ENCODE measurements around the gene GDF9.

The GDF9 gene

GRCh38 chr5:132834057-132834456 is 32.2 kb downstream of the GDF9 start:
- no peak for DNase-seq

GRCh38 chr5:132832612-132833011 is 33.7 kb downstream of the GDF9 start:
- no peak for DNase-seq

GRCh38 chr5:132831095-132831860 is 35.0 kb downstream of the GDF9 start:
- DNase-seq: no peak

DNA sequence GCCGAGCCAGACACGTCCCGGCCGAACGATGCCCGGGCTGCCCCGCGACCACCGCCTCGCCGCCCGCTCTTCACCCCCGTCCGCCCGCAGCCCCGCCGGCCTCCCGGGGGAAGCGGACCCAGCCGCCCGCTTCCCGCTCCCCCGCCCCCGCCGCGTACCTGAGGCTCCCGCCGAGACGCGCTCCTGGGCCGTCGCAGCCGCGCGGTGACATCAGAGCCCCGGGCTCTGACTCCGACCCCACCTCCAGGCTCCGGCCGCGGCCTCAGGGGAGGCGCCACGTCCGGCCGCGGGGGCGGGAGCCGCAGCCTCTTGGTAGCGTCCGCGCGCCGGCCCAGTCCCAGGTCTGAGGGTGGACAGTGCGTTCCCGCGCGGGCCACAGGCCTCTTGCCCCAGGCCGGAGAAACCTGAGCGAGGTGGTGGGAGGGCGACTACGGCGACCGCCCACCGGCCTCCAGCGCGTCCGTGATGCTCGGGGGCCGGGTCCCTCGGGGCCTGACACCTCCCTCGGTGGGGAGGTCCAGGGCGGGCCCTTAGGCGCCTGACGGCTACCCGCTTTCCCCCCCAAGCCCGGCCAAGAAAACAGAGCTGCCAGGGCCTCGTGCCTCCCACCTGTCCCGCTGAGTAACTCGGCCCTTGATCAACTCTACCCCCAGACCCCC is 35.7 kb downstream of the GDF9 start, which contains the start of gene SHROOM1:
Gene SHROOM1 (minus strand): TSS at position 212 of the 659 bp plus-strand sequence. CDS start 4,507 bp downstream, outside the sequence.
- DNase-seq: peak; percentile 40

GRCh38 chr5:132829742-132830435 is 36.4 kb downstream of the GDF9 start:
- DNase-seq: peak; percentile 46

DNA sequence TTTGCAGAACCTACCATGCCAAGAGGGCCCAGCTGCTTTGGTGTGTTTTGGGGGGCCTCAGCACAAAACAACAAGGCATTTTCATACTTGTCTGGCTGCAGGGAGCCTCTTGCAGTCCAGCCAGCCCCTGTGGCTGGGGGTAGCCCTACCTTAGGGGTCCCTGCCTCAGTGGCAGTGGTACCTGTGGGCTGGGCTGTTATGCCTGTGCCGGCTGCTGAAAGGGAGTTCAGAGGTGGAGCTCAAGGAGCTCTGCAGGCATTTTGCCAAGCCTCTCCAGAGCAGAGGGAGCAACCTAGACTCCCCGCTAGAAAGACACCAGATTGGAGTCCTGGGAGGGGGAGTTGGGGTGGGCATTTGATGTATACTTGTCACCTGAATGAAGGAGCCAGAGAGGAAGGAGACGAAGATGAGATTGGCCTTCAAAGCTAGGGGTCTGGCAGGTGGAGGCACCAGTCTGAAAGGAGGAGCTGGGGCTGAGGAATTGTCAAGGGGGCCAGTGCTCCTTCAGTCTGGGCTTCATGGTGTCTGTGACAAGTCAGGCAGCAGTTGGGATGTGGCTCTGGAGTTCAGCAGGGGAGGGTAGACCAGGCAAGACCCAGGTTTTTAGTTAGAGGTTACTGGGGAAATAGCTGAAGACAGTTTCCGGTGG is 37.3 kb downstream of the GDF9 start:
- no peak for DNase-seq

DNA sequence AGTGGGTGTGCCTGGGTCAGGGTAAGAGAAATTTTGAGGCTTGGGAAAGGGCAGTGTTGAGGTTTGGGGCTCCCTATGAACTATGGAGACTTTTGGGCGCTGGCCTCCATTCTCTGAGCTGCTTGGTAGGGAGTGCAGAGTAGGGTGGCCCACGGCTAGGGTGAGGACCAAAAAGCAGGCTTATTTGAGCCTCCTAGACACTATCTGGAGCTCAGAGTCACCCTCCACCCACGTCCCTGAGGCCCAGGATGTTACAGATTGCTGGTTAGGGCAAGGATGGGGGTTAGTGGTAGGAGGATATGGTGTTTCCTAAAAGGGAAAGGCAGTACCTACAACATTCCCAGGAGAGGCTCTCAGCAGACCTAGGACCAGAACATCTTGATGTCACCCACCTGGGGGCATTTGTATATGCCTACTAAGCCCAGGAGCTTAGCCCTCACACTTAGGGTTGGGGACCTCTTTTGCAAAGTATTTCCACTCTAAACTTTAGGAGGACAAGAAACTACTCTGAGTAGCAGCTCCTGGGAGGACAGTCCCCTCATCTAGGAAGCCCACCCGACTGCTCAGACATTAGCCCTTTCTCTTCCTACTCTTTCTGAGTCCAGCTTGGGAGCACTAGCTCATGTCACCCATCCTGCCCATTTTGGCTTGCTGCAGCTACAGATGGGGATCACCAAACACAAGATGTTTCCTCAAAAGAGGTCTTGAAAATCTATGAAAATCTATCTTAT is 38.2 kb downstream of the GDF9 start:
- no peak for DNase-seq

GRCh38 chr5:132826424-132827082 is 39.7 kb downstream of the GDF9 start:
- no peak for DNase-seq

- no peak for DNase-seq
Observed at GRCh38 chr5:132825834-132826391, 40.4 kb downstream of the GDF9 start.

- no peak for DNase-seq
Observed at GRCh38 chr5:132825033-132825833, 41.0 kb downstream of the GDF9 start.

- DNase-seq: no peak
Observed at GRCh38 chr5:132824426-132824825, 41.8 kb downstream of the GDF9 start.

DNA sequence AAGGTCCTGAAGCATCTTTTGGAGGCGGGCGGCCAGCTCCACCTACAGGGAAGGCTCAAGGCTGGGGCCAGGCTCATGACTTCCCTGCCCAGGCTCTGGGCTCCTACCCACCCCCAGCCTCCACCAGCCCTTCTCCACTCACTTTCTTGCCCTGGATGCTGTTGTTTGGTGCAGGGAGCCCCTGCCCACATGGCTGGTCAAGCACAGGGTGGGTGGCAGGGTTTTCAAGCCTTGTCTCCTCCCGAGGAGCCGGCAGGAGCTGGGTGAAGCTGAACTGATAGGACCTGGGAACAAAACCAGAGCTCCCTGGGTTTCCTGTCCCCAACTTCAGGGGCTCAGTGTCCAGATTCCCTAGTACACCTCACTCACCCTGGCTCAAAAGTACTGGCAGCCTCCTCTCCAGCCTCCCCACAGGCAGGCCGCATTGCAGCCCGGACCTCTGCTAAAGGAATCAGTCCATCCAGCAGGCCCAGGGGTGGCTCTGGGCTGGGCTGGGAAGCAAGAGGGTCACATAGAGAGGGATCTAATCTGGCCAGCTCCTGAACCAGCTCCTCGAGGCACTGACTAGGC is 42.7 kb downstream of the GDF9 start:
- no peak for DNase-seq

DNA sequence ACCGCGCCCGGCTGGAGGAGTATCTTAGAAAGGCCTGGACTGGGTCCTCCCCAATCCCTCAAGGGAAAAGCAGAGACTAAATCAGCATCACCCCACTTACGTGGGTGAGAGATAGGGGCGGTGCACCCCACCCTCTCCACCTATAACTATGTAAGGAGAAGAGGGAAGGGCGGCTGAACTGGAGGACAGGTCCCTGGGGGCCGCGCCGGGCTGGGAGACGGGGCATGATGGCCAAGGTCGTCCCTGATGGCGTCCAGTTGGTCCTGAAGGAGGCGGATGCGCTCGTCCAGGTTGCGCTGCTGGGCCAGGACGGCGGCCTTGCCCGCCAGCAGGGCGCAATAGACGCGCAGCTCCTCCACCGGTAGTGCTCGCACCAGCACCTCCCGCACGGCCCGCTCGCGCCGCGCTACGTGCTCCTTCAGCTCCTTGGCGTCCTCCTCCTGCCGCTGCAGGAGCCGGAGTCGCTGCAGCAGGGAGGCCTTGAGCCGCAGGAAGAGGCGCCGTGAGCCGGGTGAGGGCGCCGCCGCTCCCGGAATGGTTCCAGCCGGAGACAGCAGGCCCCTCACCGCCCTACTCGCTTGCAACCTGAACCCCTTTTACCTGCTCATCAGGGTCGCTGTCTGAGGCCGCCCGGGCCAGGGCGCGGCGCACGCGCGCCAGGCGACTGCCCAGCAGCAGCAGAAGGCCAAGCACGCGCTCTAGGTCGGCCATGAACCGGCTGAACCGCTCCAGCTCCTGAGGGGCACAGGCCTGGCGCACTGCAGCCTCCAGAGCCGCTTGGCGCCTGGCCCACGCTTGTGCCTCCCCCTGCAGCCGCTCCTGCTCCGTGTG is 43.4 kb downstream of the GDF9 start:
- DNase-seq: no peak

DNA sequence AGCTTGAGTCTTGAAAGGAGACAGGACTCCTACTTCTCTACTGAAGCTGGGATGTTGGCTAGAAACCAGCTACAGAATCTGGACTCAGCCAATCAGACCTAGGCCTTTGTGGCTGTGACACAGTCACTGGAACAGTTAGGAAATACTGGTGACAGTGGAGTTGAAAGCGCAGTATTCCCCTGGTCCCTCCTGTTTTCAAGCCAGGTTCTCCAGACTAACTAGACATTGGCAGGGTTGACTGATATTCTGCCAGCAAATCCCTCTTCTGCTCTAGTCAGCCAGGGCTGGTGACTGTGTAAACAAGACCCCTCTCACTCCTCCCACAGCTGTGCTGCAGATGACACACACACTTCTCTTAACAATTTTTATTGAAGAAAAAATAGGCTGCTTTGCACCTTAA is 44.5 kb downstream of the GDF9 start:
- DNase-seq: no peak

GRCh38 chr5:132821350-132821749 is 44.9 kb downstream of the GDF9 start:
- no peak for DNase-seq

- peak; percentile 34 for DNase-seq
Observed at GRCh38 chr5:132820162-132820754, 46.0 kb downstream of the GDF9 start.

- DNase-seq: no peak
Observed at GRCh38 chr5:132819468-132819867, 46.8 kb downstream of the GDF9 start.

DNA sequence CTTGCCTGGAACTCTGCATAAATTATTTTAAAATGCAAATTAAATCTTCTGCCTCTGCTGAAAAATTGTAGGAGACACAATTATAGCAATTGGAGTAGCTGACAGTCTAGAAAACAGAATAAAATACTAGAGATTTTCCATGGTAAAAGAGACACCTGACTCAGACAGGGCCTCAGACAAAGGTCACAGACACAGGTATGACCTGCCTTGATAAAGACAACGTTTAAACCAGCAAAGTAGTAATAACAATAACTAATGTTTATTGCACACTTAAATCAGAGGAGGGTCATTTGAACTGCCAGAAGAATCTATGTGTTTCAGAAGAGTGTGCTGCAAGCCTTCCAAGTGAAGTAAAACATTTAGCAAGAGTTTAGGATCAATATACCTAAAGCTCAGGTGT is 49.3 kb downstream of the GDF9 start:
- no peak for DNase-seq

DNA sequence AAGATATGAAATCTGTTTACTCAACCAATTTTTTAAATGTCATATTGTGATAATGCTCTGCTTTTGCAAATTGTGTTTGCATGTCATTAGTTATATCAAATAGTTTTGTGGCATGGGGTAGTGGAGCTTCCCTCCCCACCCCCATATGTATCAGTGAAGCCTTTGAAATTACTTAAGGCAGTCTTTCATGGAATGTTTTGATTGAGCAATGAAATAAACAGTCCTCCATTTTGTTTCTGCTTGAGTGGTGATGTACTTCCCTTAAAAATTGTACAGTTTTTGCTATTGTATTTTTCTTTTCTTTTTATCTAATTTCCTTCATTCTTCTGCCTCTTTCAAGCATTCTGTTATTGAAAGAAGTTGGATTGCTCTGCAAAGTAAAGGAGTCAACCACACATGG is 49.7 kb downstream of the GDF9 start:
- no peak for DNase-seq

All from NCI-H1105 (cell line).